ENCODE measurements around the gene BCAR1.

BCAR1 gene, protein sequence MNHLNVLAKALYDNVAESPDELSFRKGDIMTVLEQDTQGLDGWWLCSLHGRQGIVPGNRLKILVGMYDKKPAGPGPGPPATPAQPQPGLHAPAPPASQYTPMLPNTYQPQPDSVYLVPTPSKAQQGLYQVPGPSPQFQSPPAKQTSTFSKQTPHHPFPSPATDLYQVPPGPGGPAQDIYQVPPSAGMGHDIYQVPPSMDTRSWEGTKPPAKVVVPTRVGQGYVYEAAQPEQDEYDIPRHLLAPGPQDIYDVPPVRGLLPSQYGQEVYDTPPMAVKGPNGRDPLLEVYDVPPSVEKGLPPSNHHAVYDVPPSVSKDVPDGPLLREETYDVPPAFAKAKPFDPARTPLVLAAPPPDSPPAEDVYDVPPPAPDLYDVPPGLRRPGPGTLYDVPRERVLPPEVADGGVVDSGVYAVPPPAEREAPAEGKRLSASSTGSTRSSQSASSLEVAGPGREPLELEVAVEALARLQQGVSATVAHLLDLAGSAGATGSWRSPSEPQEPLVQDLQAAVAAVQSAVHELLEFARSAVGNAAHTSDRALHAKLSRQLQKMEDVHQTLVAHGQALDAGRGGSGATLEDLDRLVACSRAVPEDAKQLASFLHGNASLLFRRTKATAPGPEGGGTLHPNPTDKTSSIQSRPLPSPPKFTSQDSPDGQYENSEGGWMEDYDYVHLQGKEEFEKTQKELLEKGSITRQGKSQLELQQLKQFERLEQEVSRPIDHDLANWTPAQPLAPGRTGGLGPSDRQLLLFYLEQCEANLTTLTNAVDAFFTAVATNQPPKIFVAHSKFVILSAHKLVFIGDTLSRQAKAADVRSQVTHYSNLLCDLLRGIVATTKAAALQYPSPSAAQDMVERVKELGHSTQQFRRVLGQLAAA

DNA sequence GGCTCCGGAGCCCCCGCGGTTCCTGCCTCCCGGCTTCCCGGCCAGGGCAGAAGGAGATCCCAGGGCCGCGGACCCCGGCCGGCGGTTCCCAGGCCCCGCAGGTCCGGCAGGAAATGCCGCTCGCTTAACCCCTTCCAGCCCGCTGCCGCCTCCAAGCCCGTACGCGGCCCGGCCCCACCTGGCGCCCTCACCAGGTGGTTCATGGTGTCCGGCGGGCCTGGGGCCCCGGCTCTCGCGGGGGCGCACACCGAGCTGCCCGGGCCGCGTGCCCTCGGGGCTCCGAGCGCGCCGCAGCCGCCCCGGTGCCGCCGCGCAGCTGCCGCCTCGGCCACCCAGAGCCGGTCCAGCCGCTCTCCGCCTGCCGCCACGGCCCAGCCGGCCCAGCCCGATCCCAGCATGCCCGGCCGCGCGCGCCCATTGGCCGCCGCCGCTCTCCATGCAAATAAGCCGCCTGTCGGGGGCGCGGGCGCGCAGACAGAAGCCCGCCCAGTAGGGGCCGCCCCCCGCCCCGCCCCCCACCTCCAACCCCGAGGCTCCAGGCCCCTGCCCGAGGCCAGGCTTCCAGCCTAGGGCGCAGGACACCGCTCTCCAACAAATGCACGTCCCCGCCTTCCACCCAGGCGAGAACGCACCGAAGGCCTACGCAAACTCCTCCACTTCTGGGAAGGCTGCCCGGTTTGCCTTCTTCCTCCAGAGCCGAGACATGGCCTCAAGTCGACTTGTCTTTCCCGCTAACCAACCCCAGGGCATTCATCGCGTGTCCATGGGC, at the start of gene BCAR1:
BCAR1 (minus strand) TSS at position 345 of the 769 bp plus-strand sequence; CDS start at position 203, 142 bp downstream.
- Histone ChIP-seq H3K36me3 (no peaks in the 10 kb centered on the region), H3K27me3 (peaks cover 100% of the 10 kb centered on the region), H3K27ac (no peak within 1 kb of the TSS), H3K4me3 (ENCODE audit: low read depth in 1 of 2, low read length in 1 of 2) (no peak within 1 kb of the TSS), H3K9me3 (no peaks in the 10 kb centered on the region), H3K4me1 (ENCODE audit: control insufficient read depth in 1 of 2, insufficient read depth in 1 of 2, low read depth in 1 of 2, low read length in 1 of 2) (peaks cover 3 to 8% of the 10 kb centered on the region in 2 experiments)
- TF ChIP-seq, protein P1, sequence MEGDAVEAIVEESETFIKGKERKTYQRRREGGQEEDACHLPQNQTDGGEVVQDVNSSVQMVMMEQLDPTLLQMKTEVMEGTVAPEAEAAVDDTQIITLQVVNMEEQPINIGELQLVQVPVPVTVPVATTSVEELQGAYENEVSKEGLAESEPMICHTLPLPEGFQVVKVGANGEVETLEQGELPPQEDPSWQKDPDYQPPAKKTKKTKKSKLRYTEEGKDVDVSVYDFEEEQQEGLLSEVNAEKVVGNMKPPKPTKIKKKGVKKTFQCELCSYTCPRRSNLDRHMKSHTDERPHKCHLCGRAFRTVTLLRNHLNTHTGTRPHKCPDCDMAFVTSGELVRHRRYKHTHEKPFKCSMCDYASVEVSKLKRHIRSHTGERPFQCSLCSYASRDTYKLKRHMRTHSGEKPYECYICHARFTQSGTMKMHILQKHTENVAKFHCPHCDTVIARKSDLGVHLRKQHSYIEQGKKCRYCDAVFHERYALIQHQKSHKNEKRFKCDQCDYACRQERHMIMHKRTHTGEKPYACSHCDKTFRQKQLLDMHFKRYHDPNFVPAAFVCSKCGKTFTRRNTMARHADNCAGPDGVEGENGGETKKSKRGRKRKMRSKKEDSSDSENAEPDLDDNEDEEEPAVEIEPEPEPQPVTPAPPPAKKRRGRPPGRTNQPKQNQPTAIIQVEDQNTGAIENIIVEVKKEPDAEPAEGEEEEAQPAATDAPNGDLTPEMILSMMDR (IDR thresholded peaks at IDR 0.05), result no peak

DNA sequence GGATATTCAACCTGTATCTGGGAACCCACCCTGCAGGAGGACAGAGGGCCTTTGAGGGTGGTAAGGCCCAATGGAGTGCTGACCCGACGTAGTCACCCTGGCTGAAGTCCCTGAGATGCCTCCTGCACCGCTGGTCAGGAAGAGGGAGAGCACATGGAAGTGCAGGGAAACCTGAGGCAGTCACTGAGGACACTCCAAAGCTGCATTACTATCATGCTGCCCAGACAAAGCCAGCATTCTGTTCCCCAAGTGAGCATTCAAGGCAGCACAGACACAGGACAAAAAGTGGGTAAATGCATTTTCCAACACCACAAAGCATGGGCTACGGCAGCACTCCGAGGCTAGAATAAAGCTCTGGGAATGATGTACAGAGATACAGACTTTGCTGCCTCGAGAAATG, 46.8 kb upstream of the BCAR1 start:
- Histone ChIP-seq H3K36me3 (peaks cover 31% of the 10 kb centered on the region), H3K4me1 (ENCODE audit: control insufficient read depth in 1 of 2, insufficient read depth in 1 of 2, low read depth in 1 of 2, low read length in 1 of 2) (no peaks in the 10 kb centered on the region)
- TF ChIP-seq, protein P1 (IDR thresholded peaks at IDR 0.05), result no peak

DNA sequence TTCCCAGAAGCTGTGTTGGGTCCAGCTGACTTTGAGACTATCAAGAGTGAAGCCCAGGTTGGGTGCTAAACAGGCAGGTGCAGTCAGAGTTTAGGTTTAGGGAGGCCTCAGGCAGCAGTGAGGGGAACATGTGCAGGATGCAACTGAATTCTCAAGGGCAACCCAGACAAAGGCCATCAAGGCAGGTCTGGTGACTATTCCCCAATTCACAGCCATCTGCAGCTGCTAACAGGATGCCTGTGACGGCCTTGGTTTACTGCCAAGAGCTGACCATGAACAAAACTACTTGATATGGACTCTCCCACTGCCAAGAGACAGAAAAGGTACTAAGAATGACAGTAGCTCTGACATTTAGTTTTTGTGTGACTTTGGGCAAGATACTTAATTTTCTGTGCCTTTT, 45.2 kb upstream of the BCAR1 start:
- TF ChIP-seq, protein P1 (IDR thresholded peaks at IDR 0.05), result no peak
- Histone ChIP-seq H3K4me3 (ENCODE audit: low read depth in 1 of 2, low read length in 1 of 2) (no peak overlapping the region), H3K27me3 (no peaks in the 10 kb centered on the region), H3K36me3 (peaks cover 33% of the 10 kb centered on the region), H3K4me1 (ENCODE audit: control insufficient read depth in 1 of 2, insufficient read depth in 1 of 2, low read depth in 1 of 2, low read length in 1 of 2) (no peaks in the 10 kb centered on the region), H3K9me3 (no peaks in the 10 kb centered on the region), H3K27ac (no peak overlapping the region)

More for the DNA sequence above, 46.8 kb upstream of the BCAR1 start:
- Histone ChIP-seq H3K9me3 (no peaks in the 10 kb centered on the region), H3K27me3 (no peaks in the 10 kb centered on the region), H3K27ac (no peak overlapping the region), H3K4me3 (ENCODE audit: low read depth in 1 of 2, low read length in 1 of 2) (no peak overlapping the region)

DNA sequence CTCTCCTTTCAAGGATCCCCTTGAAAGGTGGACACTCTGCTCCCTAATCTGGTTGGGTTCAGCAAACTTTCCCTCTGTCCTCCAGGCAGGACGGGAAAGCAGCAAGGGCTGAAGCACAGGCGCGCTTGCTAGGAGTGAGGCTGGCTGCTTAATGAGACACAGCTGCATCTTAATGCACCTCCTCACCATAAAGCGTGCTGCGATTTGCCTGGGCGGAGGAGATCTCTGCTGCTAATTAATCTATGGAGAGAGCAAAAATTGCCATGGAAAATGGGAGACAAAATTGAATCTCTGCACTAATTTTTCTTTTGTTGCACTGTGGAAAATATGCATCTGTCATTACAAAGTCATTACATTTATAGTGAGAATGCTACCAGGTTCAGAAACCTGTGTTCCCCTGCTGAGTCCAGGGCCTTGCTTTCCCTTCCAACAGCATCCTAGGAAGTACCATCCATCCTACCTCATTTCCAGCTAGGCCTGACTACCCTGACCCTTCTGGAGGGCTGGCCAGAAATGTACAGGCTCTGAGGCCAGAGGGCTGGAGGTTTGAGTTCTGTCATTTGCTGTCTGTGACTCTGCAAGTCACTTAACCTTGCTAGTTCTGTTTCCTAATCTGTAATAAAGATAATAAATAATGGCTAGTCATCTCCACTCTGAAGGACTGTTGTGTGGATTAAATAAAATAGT, 43.5 kb upstream of the BCAR1 start:
- TF ChIP-seq, protein P1 (IDR thresholded peaks at IDR 0.05), result no peak
- H3K9me3 ChIP-seq, result no peaks in the 10 kb centered on the region
- no peaks in the 10 kb centered on the region for H3K4me1 ChIP-seq (ENCODE audit: control insufficient read depth in 1 of 2, insufficient read depth in 1 of 2, low read depth in 1 of 2, low read length in 1 of 2)
- no peaks in the 10 kb centered on the region for H3K27me3 ChIP-seq
- no peak overlapping the region for H3K27ac ChIP-seq
- peaks cover 24% of the 10 kb centered on the region for H3K36me3 ChIP-seq
- H3K4me3 ChIP-seq (ENCODE audit: low read depth in 1 of 2, low read length in 1 of 2), result no peak overlapping the region

DNA sequence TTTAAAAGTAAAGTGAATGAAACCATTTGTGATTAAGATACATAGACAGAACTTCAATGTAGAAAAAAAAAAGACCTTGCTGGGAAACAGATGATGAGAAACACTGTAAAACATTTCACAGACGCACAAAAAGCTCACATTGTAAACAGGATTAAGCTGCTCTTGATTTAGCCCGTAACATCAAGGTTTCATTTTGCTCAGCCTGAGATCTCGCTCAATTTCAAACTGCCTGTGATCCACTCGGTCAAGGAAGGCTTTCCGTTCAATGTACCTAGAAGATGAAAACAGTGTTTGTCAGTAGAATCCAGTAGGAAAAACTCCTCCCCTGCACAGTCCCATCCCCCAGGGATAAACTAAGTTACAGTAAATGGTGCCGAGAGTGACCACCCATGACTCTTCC, 42.3 kb upstream of the BCAR1 start:
- no peaks in the 10 kb centered on the region for H3K27me3 ChIP-seq
- TF ChIP-seq, protein P1 (IDR thresholded peaks at IDR 0.05), result no peak
- peaks cover 19% of the 10 kb centered on the region for H3K36me3 ChIP-seq
- no peaks in the 10 kb centered on the region for H3K4me1 ChIP-seq (ENCODE audit: control insufficient read depth in 1 of 2, insufficient read depth in 1 of 2, low read depth in 1 of 2, low read length in 1 of 2)
- H3K9me3 ChIP-seq, result no peaks in the 10 kb centered on the region
- no peak overlapping the region for H3K27ac ChIP-seq
- no peak overlapping the region for H3K4me3 ChIP-seq (ENCODE audit: low read depth in 1 of 2, low read length in 1 of 2)

Measured in neutrophil (primary cell).